IPS DF 6.9 (cell line): ENCODE measurements around the gene B4GALNT1.
"Not testable (repeated sequence)": the region's sequence is repeated elsewhere in the genome, so short reads cannot be mapped to it uniquely, and the experiment has no call there.

Experiments
- DNase-seq: peaks from one replicate; pipeline ENCODE4 v3.0.0-alpha.2; 2013; ENCODE audit warnings: low read depth, low spot score
- H3K27ac ChIP-seq: one replicate; pipeline ENCODE4 v1.5.1; 2013; ENCODE audit warnings: low read length, control low read depth
- H3K27me3 ChIP-seq: 2 replicates; pipeline ENCODE4 v1.6.1; 2013; ENCODE audit warnings: mild to moderate bottlenecking, low read length; ENCODE audit not compliant: control insufficient read depth, insufficient read depth
- H3K36me3 ChIP-seq: 2 replicates; pipeline ENCODE4 v1.6.1; 2013; ENCODE audit warnings: low read length; ENCODE audit not compliant: control insufficient read depth, insufficient read depth
- H3K4me1 ChIP-seq: 2 replicates; pipeline ENCODE4 v1.6.1; 2013; ENCODE audit warnings: low read length; ENCODE audit not compliant: control insufficient read depth, insufficient read depth
- H3K4me3 ChIP-seq: 2 replicates; pipeline ENCODE4 v1.5.1; 2013; ENCODE audit warnings: mild to moderate bottlenecking, low read length
- H3K9me3 ChIP-seq: 2 replicates; pipeline ENCODE4 v1.6.1; 2013; ENCODE audit warnings: low read length, inconsistent platforms; ENCODE audit not compliant: control insufficient read depth, insufficient read depth
- WGBS: extraction: QIAGEN DNeasy Blood & Tissue Kit; methylation state at CpG from one replicate; pipeline ENCODE4 v1.1.7; 2013; ENCODE audit warnings: mixed read lengths, missing lambda C conversion rate; ENCODE audit not compliant: insufficient read length, insufficient coverage; 5-methylcytosine and 5-hydroxymethylcytosine counted together

Gene B4GALNT1

GRCh38 chr12:57620245-57620935 is 12.6 kb downstream of the B4GALNT1 start:
- Histone ChIP-seq H3K9me3 (no peaks in the 10 kb centered on the region), H3K4me1 (peaks cover 1% of the 10 kb centered on the region; the same call in 1 of the 2 replicates), H3K4me3 (no peak overlapping the region), H3K27me3 (peaks cover 76% of the 10 kb centered on the region), H3K27ac (no peak overlapping the region), H3K36me3 (no peaks in the 10 kb centered on the region)
- no CpG with 5 or more reads among the region's 13 CpGs for WGBS
- DNase-seq: no peak

GRCh38 chr12:57619434-57620244 is 13.4 kb downstream of the B4GALNT1 start:
- no peak for DNase-seq
- WGBS: no CpG with 5 or more reads among the region's 46 CpGs
- peaks cover 1% of the 10 kb centered on the region; the same call in 1 of the 2 replicates for H3K4me1 ChIP-seq
- no peaks in the 10 kb centered on the region for H3K9me3 ChIP-seq
- H3K4me3 ChIP-seq: peak overlapping the region; percentile 8; the same call in 1 of the 2 replicates
- no peaks in the 10 kb centered on the region for H3K36me3 ChIP-seq
- no peak overlapping the region for H3K27ac ChIP-seq
- H3K27me3 ChIP-seq: peaks cover 69% of the 10 kb centered on the region

GRCh38 chr12:57618966-57619433 is 14.0 kb downstream of the B4GALNT1 start:
- DNase-seq: no peak
- no peaks in the 10 kb centered on the region for H3K9me3 ChIP-seq
- no CpG with 5 or more reads among the region's 16 CpGs for WGBS
- no peak overlapping the region for H3K27ac ChIP-seq
- peaks cover 1% of the 10 kb centered on the region for H3K4me1 ChIP-seq
- H3K27me3 ChIP-seq: peaks cover 63% of the 10 kb centered on the region
- H3K4me3 ChIP-seq: peak overlapping the region; percentile 8; the same call in 1 of the 2 replicates
- no peaks in the 10 kb centered on the region for H3K36me3 ChIP-seq

GRCh38 chr12:57618431-57618830 is 14.6 kb downstream of the B4GALNT1 start:
- no CpG with 5 or more reads among the region's 6 CpGs for WGBS
- H3K4me3 ChIP-seq, DNase-seq, H3K27ac ChIP-seq, H3K36me3 ChIP-seq, H3K9me3 ChIP-seq, H3K4me1 ChIP-seq: not testable (repeated sequence)
- peaks cover 57% of the 10 kb centered on the region for H3K27me3 ChIP-seq

- Histone ChIP-seq H3K4me1 (peaks cover 4% of the 10 kb centered on the region), H3K9me3 (no peaks in the 10 kb centered on the region), H3K4me3 (no peak overlapping the region), H3K36me3 (no peaks in the 10 kb centered on the region), H3K27ac (no peak overlapping the region), H3K27me3 (peaks cover 57% of the 10 kb centered on the region)
- DNase-seq: no peak
- no CpG with 5 or more reads among the region's 11 CpGs for WGBS
Observed at GRCh38 chr12:57617942-57618341, 15.1 kb downstream of the B4GALNT1 start.

GRCh38 chr12:57616383-57617101 is 16.5 kb downstream of the B4GALNT1 start:
- no peaks in the 10 kb centered on the region for H3K36me3 ChIP-seq
- H3K27ac ChIP-seq: no peak overlapping the region
- no CpG with 5 or more reads among the region's 3 CpGs for WGBS
- no peaks in the 10 kb centered on the region for H3K9me3 ChIP-seq
- H3K4me1 ChIP-seq: peaks cover 4% of the 10 kb centered on the region
- no peak for DNase-seq
- peaks cover 45% of the 10 kb centered on the region for H3K27me3 ChIP-seq
- H3K4me3 ChIP-seq: no peak overlapping the region

- no peaks in the 10 kb centered on the region for H3K36me3 ChIP-seq
- peaks cover 3% of the 10 kb centered on the region for H3K4me1 ChIP-seq
- no peak overlapping the region for H3K27ac ChIP-seq
- no CpG with 5 or more reads among the region's 5 CpGs for WGBS
- no peaks in the 10 kb centered on the region for H3K9me3 ChIP-seq
- H3K4me3 ChIP-seq: no peak overlapping the region
- no peak for DNase-seq
- H3K27me3 ChIP-seq: peaks cover 36% of the 10 kb centered on the region
Observed at GRCh38 chr12:57615637-57616036, 17.4 kb downstream of the B4GALNT1 start.

GRCh38 chr12:57614948-57615500 is 18.0 kb downstream of the B4GALNT1 start:
- Histone ChIP-seq H3K27ac (no peak overlapping the region), H3K4me3 (no peak overlapping the region), H3K27me3 (peaks cover 30% of the 10 kb centered on the region), H3K4me1 (peaks cover 3% of the 10 kb centered on the region), H3K36me3 (no peaks in the 10 kb centered on the region), H3K9me3 (no peaks in the 10 kb centered on the region)
- no CpG with 5 or more reads among the region's 11 CpGs for WGBS
- DNase-seq: no peak

- Histone ChIP-seq H3K9me3 (no peaks in the 10 kb centered on the region), H3K36me3 (no peaks in the 10 kb centered on the region), H3K27ac (no peak overlapping the region), H3K27me3 (peaks cover 23% of the 10 kb centered on the region), H3K4me1 (peaks cover 3% of the 10 kb centered on the region), H3K4me3 (no peak overlapping the region)
- no CpG with 5 or more reads among the region's 14 CpGs for WGBS
- DNase-seq: no peak
Observed at GRCh38 chr12:57614178-57614947, 18.6 kb downstream of the B4GALNT1 start.
